K562 (cell line): ENCODE results near the gene MEAK7. TPM values are rescaled to one million over a fixed set of nuclear protein-coding genes. Genes with fewer than 3 reads are reported as not detected.
A peak's percentile ranks its signal among the peaks of the same experiment; 100 is the strongest.

Experiments
- ATAC-seq: fragments of 200-7000 bp; cut with Tn5 transposase; 3 replicates; pipeline ENCODE4 v1.9.1; 2020; ENCODE audit warnings: moderate library complexity
- BruUV-seq: library from RNA; stranded (reverse); fragments of 400-500 nt; replicated peaks from 2 replicates; lab custom pipeline; 2021; lab: Mats Ljungman, UMichigan
- CTCF ChIA-PET: fragments of 300-600 bp; formaldehyde crosslinking; extraction: SDS; loops from one replicate; lab custom pipeline; 2021; ENCODE audit warnings: low intra/inter-chr PET ratio; lab: Yijun Ruan, JAX
- POLR2A ChIA-PET: fragments of 300-600, 350-650 bp; sonication (Branson Sonifier 250); formaldehyde crosslinking; extraction: SDS; loops from one replicate; lab custom pipeline; 2021; ENCODE audit warnings: antibody characterized with exemption, inconsistent platforms; lab: Yijun Ruan, JAX
- DNase-seq, 4 experiments: peaks; one replicate each; pipeline versions ENCODE4 v3.0.0 to v3.0.0-alpha.2; 2011 to 2018; ENCODE audit warnings: low spot score in 3 of 4, mixed read lengths in 3 of 4; ENCODE audit errors: extremely low read depth in 1 of 4
- FAIRE-seq: peaks from 2 replicates; lab custom pipeline; 2011; peaks lifted over from hg19 to GRCh38; lab: Jason Lieb, UNC
- H2AFZ ChIP-seq: 2 replicates; pipeline ENCODE4 v1.6.0; 2011; ENCODE audit warnings: low read depth, low read length, control low read depth, inconsistent platforms
- H3K27ac ChIP-seq: fragments of 200-600 bp; 3 replicates; pipeline ENCODE4 v1.8.0; 2011; ENCODE audit warnings: low read depth, mild to moderate bottlenecking, control low read depth, inconsistent platforms, low read length, moderate library complexity, mixed read lengths; ENCODE audit errors: extremely low read depth
- H3K27me3 ChIP-seq, 2 experiments: fragments of 300-600 bp in 1 of 2; 2 replicates in 1 of 2; 3 replicates in 1 of 2; pipeline versions ENCODE4 v1.6.0 to v1.8.0; 2011; ENCODE audit warnings: inconsistent platforms in 2 of 2, low read length in 2 of 2, mild to moderate bottlenecking in 1 of 2, mixed read lengths in 1 of 2, moderate library complexity in 1 of 2; ENCODE audit not compliant: control insufficient read depth in 2 of 2, insufficient read depth in 2 of 2
- H3K36me3 ChIP-seq: fragments of 300-600 bp; 3 replicates; pipeline ENCODE4 v1.8.0; 2011; ENCODE audit warnings: mild to moderate bottlenecking, low read length, inconsistent platforms; ENCODE audit not compliant: control insufficient read depth, insufficient read depth
- H3K4me1 ChIP-seq, 2 experiments: fragments of 200-600 bp in 1 of 2; replicated peaks in 1 of 2; 2 replicates in 1 of 2; 3 replicates in 1 of 2; pipeline versions ENCODE4 v1.5.1 to v1.8.0; 2011; ENCODE audit warnings: inconsistent platforms in 2 of 2, low read length in 2 of 2, mild to moderate bottlenecking in 1 of 2, mixed read lengths in 1 of 2, moderate library complexity in 1 of 2; ENCODE audit not compliant: control insufficient read depth in 2 of 2, insufficient read depth in 2 of 2
- H3K4me2 ChIP-seq: 2 replicates; pipeline ENCODE4 v1.6.1; 2011; ENCODE audit warnings: low read length, control low read depth, inconsistent platforms, mixed read lengths; ENCODE audit not compliant: insufficient read depth
- H3K4me3 ChIP-seq: fragments of 200-600 bp; sonication (generic), shearing (Covaris generic); 2 replicates; pipeline ENCODE4 v1.5.1; 2016; ENCODE audit warnings: control low read depth, inconsistent platforms
- H3K79me2 ChIP-seq: fragments of 200-600 bp; 3 replicates; pipeline ENCODE4 v1.8.0; 2011; ENCODE audit warnings: low read length, inconsistent platforms; ENCODE audit not compliant: control insufficient read depth, insufficient read depth
- H3K9ac ChIP-seq, 2 experiments: 2 replicates each; pipeline versions ENCODE4 v1.6.0 to v1.6.1; 2011; ENCODE audit warnings: low read depth in 2 of 2, low read length in 2 of 2, control low read depth in 1 of 2, inconsistent platforms in 1 of 2, mild to moderate bottlenecking in 1 of 2, mixed read lengths in 1 of 2; ENCODE audit not compliant: insufficient read depth in 1 of 2
- H3K9me1 ChIP-seq: one replicate; pipeline ENCODE4 v1.6.0; 2011; ENCODE audit warnings: inconsistent platforms, mild to moderate bottlenecking, low read length, moderate library complexity; ENCODE audit not compliant: control insufficient read depth, insufficient read depth
- H3K9me3 ChIP-seq: replicated peaks from 2 replicates; pipeline ENCODE4 v1.5.1; 2011; ENCODE audit warnings: low read depth, low read length, inconsistent platforms; ENCODE audit not compliant: control insufficient read depth, insufficient read depth
- H4K20me1 ChIP-seq: replicated peaks from 2 replicates; pipeline ENCODE4 v1.6.1; 2011; ENCODE audit warnings: low read length, inconsistent platforms, mixed read lengths; ENCODE audit not compliant: control insufficient read depth, insufficient read depth
- ADNP ChIP-seq: fragments of 200-800 bp; sonication (Bioruptor generic); IDR thresholded peaks from 2 replicates; pipeline ENCODE4 v1.6.1; 2016; ENCODE audit warnings: missing genetic modification characterization, missing compliant biosample characterization
- CTCF ChIP-seq, 3 experiments: IDR thresholded peaks in 2 of 3; conservative IDR thresholded peaks in 1 of 3; 2 replicates each; pipeline ENCODE4 v1.5.1; 2011 to 2012; ENCODE audit warnings: low read length in 3 of 3, mild to moderate bottlenecking in 3 of 3, control low read depth in 2 of 3, improper control_type of control experiment in 1 of 3, inconsistent platforms in 1 of 3, low read depth in 1 of 3, mixed read lengths in 1 of 3, moderate library complexity in 1 of 3; ENCODE audit not compliant: insufficient read depth in 2 of 3
- ELF1 ChIP-seq: fragments of 200-800 bp; sonication (Bioruptor generic); IDR thresholded peaks from 2 replicates; pipeline ENCODE4 v1.6.1; 2016; ENCODE audit warnings: missing genetic modification characterization, missing compliant biosample characterization
- FOXO4 ChIP-seq: fragments of 450-650 bp; formaldehyde crosslinking; IDR thresholded peaks from 2 replicates; pipeline ENCODE4 v1.4.0; 2020; ENCODE audit warnings: mild to moderate bottlenecking, moderate library complexity
- KAT2B ChIP-seq: IDR thresholded peaks from one replicate; pipeline ENCODE4 v1.6.1; 2012; ENCODE audit warnings: low read depth, mild to moderate bottlenecking, control low read depth, inconsistent platforms, low read length, moderate library complexity
- MTA2 ChIP-seq: fragments of 450-650 bp; IDR thresholded peaks from 2 replicates; pipeline ENCODE4 v1.6.1; 2016; ENCODE audit warnings: low read depth
- PCBP2 ChIP-seq: fragments of 200-400 bp; formaldehyde crosslinking; IDR thresholded peaks from 2 replicates; pipeline ENCODE4 v1.6.1; 2018; ENCODE audit warnings: low read length, low read depth, mild to moderate bottlenecking, moderate library complexity; ENCODE audit not compliant: poor library complexity, severe bottlenecking
- RBM15 ChIP-seq: fragments of 200-400 bp; formaldehyde crosslinking; IDR thresholded peaks from 2 replicates; pipeline ENCODE4 v1.6.1; 2018; ENCODE audit warnings: mild to moderate bottlenecking, low read length, moderate library complexity; ENCODE audit not compliant: insufficient read depth
- RBM39 ChIP-seq: fragments of 200-400 bp; formaldehyde crosslinking; optimal IDR thresholded peaks from 2 replicates; pipeline ENCODE3; 2018; ENCODE audit warnings: low read depth, low read length
- SRF ChIP-seq, 2 experiments: fragments of 250-450, 450-650 bp in 1 of 2; sonication (Bioruptor Pico) in 1 of 2; sonication (generic) in 1 of 2; formaldehyde crosslinking; IDR thresholded peaks; 2 replicates each; pipeline versions ENCODE4 v1.5.0 to v1.5.1; 2020 to 2022; ENCODE audit warnings: mild to moderate bottlenecking in 1 of 2, missing genetic modification reagents in 1 of 2
- SRSF7 ChIP-seq: fragments of 200-400 bp; formaldehyde crosslinking; optimal IDR thresholded peaks from 2 replicates; pipeline ENCODE3; 2017; ENCODE audit warnings: mild to moderate bottlenecking, low read depth, low read length
- TRIM28 ChIP-seq: fragments of 450-650 bp; IDR thresholded peaks from 2 replicates; pipeline ENCODE4 v1.6.1; 2017
- ZNF12 ChIP-seq: sonication (generic); formaldehyde crosslinking; IDR thresholded peaks from 2 replicates; pipeline ENCODE4 v1.4.0; 2020; ENCODE audit warnings: mild to moderate bottlenecking, missing genetic modification reagents
- ZNF740 ChIP-seq, 3 experiments: fragments of 200-800 bp in 1 of 3; sonication (Bioruptor generic) in 1 of 3; sonication (generic) in 1 of 3; formaldehyde crosslinking in 1 of 3; IDR thresholded peaks; 2 replicates each; pipeline versions ENCODE4 v1.6.1 to v1.8.0; 2016 to 2022; ENCODE audit warnings: mild to moderate bottlenecking in 2 of 3, missing compliant biosample characterization in 2 of 3, missing genetic modification characterization in 2 of 3, missing genetic modification reagents in 1 of 3
- ZNF766 ChIP-seq: fragments of 200-800 bp; sonication (Bioruptor generic); conservative IDR thresholded peaks from 2 replicates; pipeline ENCODE4 v1.6.1; 2016; ENCODE audit warnings: missing genetic modification characterization, missing compliant biosample characterization
- WGBS: fragments of 100-300 bp; shearing (Covaris generic); methylation state at CpG from one replicate; pipeline ENCODE4 v1.1.6; 2016; ENCODE audit warnings: low coverage, mixed read lengths; ENCODE audit not compliant: insufficient coverage; ENCODE audit errors: missing lambda C conversion rate; 5-methylcytosine and 5-hydroxymethylcytosine counted together
- in situ Hi-C: fragments of 300-500 bp; cut with MboI; formaldehyde crosslinking; loops from 4 replicates; pipeline ENCODE4 v1.15.0; 2018; ENCODE audit warnings: inconsistent platforms, mixed read lengths
- intact Hi-C: fragments of 100-400 bp; cut with micrococcal nuclease; formaldehyde crosslinking; loops from 2 replicates; pipeline ENCODE4 v1.14.2; 2022
- polyA plus RNA-seq, 8 experiments: library from polyadenylated mRNA; depleted of rRNA in 4 of 8; stranded (reverse) in 5 of 8; unstranded in 3 of 8; fragments of >200 nt; fragmentation: Nextera tagmentation in 2 of 8; fragmentation: Illumina TruSeq in 1 of 8; extraction: Ambion mirVana in 2 of 8; extraction: Trizol in 1 of 8; gene quantifications; 2 replicates each; pipeline versions ENCODE4 v1.2.1 to v1.2.3, GENCODE V29; 2011 to 2014; ENCODE audit warnings: inconsistent platforms in 1 of 8, missing spikeins in 1 of 8
- total RNA-seq, 7 experiments: library from RNA; depleted of rRNA in 6 of 7; stranded (reverse); fragments of >200 nt in 6 of 7; fragmentation: Illumina TruSeq in 2 of 7; extraction: Trizol in 2 of 7; gene quantifications; 2 replicates each; pipeline versions ENCODE4 v1.2.1 to v1.2.3, GENCODE V29; 2011 to 2021; ENCODE audit warnings: low replicate concordance in 1 of 7

MEAK7 gene
- total and polyA plus RNA-seq, 9 of the 15 experiments (the other 6 are each of a cell fraction or from before 2014, with no cell fraction given): 1.4 to 14.5 (median 6.3) TPM

- Histone ChIP-seq H2AFZ (no peak overlapping the region), H3K4me1 (peaks cover 0 to 16% of the 10 kb centered on the region in 2 experiments; a peak in 2 of 5 replicates), H3K9me3 (no peaks in the 10 kb centered on the region), H3K4me3 (no peak overlapping the region), H3K79me2 (no peaks in the 10 kb centered on the region), H3K9me1 (no peaks in the 10 kb centered on the region), H4K20me1 (peaks cover 7% of the 10 kb centered on the region; the same call in 1 of the 2 replicates), H3K4me2 (no peak overlapping the region), H3K9ac (peak overlapping the region in 1 of 2 experiments; percentile 70; a peak in 2 of 4 replicates), H3K27ac (no peak overlapping the region), H3K27me3 (no peaks in the 10 kb centered on the region), H3K36me3 (no peaks in the 10 kb centered on the region)
- 54% methylated on average over 25 of the region's 25 CpGs for WGBS
- BruUV-seq: no TSS peak
- ChIA-PET POLR2A (interaction anchor here (0.6 to 1.6 kb wide), 6 partner anchors 11 to 509 kb away, joined by 3 to 5 read pairs (median 4); no protein-coding TSS in a partner anchor), CTCF (interaction anchor here (0.9 kb wide), 1 partner anchor 421 kb away, joined by 3 read pairs; no protein-coding TSS in a partner anchor)
- DNase-seq (no peak), ATAC-seq (no peak), FAIRE-seq (no peak)
- intact Hi-C loops: loop anchor here (5.0 to 10.0 kb wide), 2 partner anchors 296 to 398 kb away; partner anchors contain the start of gene TAF1C
- in situ Hi-C loops: loop anchor here (10.0 kb wide), 1 partner anchor 418 kb away; no protein-coding TSS in a partner anchor
- TF ChIP-seq MTA2 (no peak), KAT2B (no peak), PCBP2 (no peak), ZNF740 (CRISPR knock-in tag; IDR thresholded peaks at IDR 0.05) (no peak), ZNF740 (tag; IDR thresholded peaks at IDR 0.05) (no peak), RBM15 (no peak), TRIM28 (no peak), RBM39 (no peak), ADNP (tag) (no peak), SRSF7 (no peak), FOXO4 (CRISPR knock-in tag) (no peak), ELF1 (tag) (no peak), CTCF (IDR thresholded peaks at IDR 0.05 in 2 of 3, conservative IDR thresholded peaks at IDR 0.05 in 1 of 3; ENCODE audit: insufficient read depth in 2 of 3, low read depth in 1 of 3, low read length in 3 of 3) (no peak), ZNF12 (no peak), SRF (CRISPR knock-in tag; IDR thresholded peaks at IDR 0.05) (no peak), ZNF766 (CRISPR knock-in tag) (no peak)
Observed at GRCh38 chr16:84482951-84483881, 21.2 kb downstream of the MEAK7 start.
